HG02884 (cell line): ENCODE results near the gene POMGNT1.
"Not testable (repeated sequence)": the region's sequence is repeated elsewhere in the genome, so short reads cannot be mapped to it uniquely, and the experiment has no call there.

Experiments
- ATAC-seq: cut with Tn5 transposase; IDR thresholded peaks from one replicate; pipeline ENCODE4 v1.9.1; 2021; ENCODE audit warnings: mild to moderate bottlenecking, moderate library complexity; ENCODE audit not compliant: unreplicated experiment

Gene POMGNT1

DNA sequence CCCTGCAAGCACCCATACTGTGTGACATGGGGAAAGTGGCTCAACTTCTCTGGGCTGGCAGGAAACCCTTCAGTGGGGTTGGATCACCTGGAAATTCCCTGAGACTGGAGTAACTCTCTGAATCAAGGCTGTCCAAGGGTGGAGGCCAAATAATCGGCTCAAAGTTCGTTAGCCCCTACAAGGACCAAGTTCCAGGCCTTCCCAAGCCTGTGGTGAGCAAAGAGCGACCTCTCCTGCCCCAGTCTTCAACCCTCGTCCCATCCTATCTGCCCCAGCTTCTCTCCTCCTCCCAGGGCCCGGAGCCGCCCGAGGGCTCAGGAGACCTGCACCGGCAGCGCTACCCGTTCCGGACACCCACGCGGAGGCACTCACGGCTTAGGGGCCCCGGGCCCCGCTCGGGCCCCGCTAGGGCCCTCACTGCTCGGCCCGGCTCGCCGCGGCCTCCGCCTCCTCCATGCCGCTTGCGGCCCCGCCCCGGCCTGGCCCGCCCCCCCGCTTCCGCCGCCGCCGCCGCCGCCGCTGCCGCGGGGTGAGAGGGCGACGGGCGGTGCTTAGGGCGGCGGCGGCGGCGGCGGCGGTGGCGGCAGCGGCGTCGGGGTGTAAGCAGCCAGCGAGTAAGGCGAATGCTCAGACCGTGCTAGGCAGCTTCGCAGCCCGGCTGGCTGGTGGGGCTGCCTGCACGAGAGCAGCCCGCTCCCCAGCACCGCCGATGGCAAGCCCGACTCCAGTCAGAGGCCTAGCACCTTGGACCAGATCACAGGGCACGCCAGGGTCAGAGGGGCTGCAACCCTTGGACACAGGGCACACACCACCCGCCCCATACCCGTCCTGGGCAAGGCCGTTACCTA is at the start of gene POMGNT1:
Gene POMGNT1 (minus strand): TSS at position 471 of the 848 bp plus-strand sequence. CDS start 613 bp downstream, outside the sequence.
- ATAC-seq: peak; percentile 75

DNA sequence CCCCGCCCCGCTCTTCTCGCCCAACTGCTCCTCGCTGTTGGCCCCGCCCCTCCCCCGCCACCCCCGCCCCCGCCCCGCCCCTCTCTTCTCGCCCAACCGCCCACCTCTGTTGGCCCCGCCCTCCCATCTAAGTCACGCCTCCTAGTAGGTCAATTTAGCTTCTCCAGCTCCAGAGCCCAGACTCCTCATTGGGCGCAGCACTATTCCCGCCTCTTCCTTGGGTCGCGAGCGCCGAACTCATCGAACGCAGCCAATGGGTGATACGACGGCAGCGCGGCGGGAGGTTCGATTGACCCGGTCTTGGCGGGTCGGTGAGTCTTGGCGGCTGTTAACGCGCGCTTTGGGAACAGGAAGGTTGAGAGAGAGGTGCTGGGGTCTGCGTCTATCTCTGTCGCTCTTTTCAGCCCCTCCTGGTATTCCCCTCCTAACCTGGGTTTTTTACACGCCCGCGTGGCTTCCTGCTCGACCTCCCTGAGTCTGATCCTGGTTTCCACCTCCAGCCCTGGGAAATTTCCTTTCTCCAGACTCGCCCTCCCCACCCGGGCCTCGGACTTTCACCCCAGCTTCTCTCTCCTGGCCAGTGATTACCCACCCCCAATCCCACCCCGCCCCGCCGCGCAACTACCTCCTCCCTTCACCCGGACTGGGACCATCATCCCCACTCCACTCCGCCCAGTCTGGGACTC is 49.3 kb upstream of the POMGNT1 start, which contains the start of gene RAD54L:
Gene RAD54L (plus strand): TSS at position 328 of the 686 bp plus-strand sequence. CDS start 643 bp downstream, outside the sequence.
- peak; percentile 94 for ATAC-seq

DNA sequence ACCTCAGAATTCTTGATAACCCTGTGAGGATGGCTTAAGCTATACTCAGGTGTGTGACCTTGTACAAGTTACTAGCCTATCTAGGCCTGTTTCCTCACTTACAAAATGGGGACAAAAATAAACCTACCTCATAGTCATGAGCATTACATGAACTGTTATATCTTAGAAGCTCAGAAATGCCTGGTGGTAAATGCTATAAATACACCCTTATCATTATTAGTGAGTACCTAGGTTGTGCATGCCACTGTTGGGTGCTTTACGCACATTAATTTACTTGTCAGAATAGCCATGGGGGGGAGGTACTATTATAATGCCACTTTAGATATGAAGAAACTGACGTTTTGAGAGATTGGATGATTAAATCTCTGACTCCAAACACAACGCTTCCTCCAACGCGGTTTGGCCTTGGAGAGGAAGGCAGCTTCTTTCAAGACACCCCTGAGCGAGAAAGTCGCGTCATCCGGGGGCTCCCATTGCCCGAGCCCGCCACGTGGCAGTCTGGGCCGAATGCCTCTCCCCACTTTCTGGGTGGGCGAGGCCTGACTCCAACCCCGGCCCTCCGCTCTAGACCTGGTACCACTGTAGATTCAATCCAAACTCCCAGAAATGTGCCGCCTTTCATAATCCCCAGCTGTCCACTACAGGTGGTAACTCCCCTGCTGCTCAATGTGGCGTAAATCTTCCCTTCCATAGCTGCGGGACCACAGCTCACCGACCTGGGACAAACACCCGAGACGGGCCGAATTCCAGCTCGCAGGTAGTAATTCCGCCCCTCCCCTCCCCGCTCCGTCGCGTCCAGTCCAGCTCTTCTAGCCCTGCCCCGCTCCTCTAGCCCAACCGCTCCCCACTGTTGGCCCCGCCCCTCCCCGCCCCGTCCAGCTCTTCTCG is 48.6 kb upstream of the POMGNT1 start:
- peak; percentile 41 for ATAC-seq

DNA sequence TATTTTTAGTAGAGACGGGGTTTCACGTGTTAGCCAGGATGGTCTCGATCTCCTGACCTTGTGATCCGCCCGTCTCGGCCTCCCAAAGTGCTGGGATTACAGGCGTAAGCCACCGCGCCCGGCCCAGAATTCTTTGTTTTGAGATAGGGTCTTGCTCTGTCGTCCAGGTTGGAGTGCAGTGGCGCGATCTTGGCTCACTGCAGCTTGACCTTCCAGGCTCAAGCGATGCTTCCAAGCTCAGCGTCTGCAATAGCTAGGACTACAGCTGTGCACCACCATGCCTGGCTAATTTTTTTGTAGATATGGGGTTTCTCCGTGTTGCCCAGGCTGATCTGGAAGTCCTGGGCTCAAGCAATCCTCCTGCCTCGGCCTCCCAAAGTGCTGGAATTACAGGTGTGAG is 47.9 kb upstream of the POMGNT1 start:
- ATAC-seq: not testable (repeated sequence)

DNA sequence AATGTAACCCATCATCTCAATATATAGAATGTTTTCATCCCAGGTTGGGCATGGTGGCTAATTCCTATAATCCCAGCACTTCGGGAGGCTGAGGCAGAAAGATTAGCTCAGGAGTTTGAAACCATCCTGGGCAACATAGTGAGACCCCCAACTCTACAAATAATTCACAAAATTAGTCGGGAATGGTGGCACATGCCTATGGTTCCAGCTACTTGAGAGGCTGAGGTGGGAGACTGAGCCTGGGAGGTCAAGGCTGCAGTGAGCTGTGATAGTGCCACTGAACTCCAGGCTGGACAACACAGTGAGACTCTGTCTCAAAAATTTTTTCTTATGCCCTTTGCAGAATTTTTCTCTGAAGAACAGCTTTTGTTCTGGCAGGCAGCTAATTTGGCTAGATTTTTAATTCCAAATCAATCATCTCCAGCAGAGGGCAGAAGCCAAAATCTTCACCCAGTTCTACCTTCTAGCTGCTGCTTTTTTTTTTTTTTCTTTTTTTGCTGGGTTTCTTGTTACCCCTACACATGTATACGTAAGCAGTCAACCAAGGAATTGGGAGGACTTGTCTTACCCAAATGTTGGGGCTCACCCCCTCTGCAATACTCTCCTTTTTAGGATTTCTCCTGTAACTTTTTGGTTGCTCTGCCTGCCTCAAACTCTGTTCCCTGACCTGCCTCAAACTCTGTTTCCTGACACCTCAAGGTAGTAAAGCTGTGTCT is 46.6 kb upstream of the POMGNT1 start:
- ATAC-seq: no peak

DNA sequence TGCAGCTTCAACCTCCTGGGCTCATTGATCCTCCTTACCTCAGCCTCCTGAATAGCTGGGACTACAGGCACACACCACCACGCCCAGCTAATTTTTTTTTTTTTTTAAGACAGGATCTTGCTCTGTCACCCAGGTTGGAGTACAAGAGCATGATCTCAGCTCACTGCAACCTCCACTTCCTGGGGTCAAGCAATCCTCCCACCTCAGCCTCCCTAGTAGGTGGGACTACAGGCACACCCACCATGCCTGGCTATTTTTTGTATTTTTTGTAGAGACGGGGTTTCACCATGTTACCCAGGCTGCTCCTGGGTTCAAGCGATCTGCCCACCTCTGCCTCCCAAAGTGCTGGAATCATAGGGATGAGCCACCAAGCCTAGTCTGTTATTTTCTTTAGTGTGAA is 45.6 kb upstream of the POMGNT1 start:
- ATAC-seq: not testable (repeated sequence)

DNA sequence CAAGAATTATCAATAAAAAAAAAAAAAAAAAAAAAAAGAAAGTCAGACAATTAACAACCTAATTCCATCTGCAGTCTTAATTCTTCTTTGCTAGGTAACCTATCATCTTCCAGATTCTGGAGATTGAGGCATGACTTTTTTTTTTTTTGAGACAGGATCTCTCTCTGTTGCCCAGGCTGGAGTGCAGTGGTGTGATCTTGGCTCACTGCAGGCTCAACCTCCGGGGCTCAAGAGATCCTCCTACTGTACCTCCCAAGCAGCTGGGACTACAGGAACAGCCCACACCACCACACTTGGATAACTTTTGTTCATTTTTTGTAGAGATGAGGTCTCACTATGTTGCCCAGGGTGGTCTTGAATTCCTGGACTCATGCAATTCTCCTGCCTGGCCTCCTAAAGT is 44.7 kb upstream of the POMGNT1 start:
- no peak for ATAC-seq

DNA sequence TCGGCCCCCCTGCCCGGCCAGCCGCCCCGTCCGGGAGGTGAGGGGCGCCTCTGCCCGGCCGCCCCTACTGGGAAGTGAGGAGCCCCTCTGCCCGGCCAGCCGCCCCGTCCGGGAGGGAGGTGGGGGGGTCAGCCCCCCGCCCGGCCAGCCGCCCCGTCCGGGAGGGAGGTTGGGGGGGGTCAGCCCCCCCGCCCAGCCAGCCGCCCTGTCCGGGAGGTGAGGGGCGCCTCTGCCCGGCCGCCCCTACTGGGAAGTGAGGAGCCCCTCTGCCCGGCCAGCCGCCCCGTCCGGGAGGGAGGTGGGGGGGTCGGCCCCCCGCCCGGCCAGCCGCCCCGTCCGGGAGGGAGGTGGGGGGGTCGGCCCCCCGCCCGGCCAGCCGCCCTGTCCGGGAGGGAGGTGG is 43.5 kb upstream of the POMGNT1 start:
- ATAC-seq: not testable (repeated sequence)

DNA sequence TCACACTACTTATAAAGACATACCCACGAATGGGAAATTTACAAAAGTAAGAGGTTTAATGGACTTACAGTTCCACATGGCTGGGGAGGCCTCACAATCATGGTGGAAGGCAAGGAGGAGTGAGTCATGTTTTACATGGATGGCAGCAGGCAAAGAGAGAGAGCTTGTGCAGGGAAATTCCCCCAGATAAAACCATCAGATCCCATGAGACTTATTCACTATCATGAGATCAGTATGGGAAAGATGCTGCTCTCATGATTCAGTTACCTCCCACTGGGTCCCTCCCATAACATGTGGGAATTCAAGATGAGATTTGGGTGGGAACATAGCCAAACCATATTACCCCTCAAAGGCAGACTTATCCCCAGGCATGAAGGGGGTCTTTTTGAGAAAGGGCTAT is 40.6 kb upstream of the POMGNT1 start:
- ATAC-seq: not testable (repeated sequence)

DNA sequence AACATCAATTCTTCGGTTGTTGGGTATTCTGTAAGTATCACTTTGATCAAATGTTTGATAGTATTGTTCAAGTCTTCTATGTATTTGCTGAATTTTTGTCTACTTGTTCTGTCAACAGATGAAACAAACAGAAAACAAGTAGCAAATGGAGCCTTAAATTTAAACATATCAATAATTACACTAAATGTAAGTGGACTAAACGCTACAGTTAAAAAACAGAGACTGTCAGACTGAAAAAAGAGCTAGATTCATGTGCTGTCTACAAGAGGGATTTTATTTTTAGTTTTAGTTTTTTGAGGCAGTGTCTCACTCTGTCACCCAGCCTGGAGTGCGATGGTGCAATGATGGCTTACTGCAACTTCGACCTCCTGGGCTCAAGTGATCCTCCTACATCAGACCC is 38.6 kb upstream of the POMGNT1 start:
- no peak for ATAC-seq

DNA sequence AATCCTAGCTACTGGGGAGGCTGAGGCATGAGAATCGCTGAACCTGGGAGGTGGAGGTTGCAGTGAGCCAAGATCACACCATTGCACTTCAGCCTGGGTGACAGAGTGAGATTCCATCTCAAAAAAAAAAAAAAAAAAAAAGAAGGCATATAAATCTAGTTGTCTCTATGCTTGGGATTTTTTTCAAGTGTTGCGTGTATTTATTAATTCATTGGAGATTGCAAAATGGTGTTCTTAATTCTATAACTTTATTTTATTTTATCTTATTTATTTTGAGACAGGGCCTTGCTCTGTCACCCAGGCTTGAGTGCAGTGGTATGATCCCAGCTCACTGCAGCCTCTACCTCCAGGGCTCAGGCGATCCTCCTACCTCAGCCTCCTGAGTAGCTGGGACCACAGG is 33.0 kb upstream of the POMGNT1 start:
- not testable (repeated sequence) for ATAC-seq

DNA sequence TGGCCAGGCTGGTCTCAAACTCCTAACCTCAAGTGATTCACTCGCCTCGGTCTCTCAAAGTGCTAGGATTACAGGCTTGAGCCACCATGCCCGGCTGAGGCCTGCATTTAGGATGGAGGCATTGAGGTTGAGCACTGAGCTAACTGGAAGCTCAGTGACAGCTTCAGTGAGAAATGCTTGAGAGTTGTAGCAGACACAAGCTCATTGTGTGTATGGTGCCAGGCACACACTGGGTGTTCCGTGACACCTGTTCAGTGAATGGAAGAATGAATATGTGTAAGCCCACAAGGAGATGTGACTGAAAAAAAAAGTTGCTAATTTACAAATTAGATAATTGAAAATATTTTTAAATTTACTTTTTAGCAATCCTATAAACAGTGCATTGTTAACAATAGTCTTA is 26.7 kb upstream of the POMGNT1 start:
- ATAC-seq: no peak

DNA sequence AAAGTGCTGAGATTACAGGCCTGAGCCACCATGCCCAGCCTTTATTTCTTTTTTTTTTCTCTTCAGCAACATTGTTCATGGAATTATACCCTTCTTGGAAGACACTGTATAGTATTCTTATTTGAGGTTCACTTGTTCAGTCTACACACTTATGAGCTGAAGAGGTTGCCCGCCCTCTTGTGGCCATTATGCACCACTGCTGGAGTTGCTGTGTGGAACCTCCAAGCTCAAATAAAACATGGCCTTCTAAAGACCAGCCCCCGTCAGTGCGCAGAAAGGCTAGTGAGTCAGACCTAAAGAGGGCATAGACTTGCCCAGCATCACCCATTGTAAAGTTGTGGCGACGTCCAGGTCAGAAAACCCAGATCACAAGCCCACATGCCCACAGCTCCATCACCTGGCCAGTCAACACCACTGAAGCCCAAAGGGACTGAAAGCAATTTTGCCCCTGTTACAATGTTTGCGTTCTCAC is 25.3 kb upstream of the POMGNT1 start:
- peak; percentile 76 for ATAC-seq

DNA sequence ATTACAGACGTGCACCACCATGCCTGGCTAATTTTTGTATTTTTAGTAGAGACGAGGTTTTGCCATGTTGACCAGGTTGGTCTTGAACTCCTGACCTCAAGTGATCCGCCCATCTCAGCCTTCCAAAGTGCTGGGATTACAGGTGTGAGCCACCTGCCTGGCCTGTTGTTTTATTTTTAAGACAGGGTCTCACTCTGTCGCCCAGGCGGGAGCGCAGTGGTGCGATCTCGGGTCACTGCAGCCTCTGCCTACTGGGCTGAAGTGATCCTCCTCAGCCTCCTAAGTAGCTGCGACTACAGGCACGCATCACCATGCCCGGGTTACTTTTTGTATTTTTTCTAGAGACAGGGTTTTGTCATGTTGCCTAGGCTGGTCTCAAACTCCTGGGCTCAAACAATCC is 24.8 kb upstream of the POMGNT1 start:
- ATAC-seq: not testable (repeated sequence)

DNA sequence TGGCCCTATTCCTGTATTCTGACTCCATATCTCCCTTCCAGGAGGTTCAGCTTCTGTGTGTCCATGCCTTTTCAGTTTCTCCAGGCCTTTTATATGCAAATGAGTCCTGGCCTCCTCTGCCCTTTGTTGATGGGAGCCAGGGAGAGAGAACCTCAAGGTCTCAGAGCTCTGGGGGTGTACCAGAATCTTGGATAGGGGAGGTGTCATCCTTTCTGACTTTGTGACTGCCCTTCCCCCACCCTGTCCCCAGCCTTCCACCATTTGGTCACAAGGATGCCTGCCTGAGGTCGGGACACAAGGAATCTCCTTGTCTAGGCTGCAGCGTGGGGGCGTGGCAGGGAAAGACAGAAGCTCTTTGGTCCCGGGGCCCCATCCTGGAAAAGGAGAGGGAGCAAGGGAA is 23.5 kb upstream of the POMGNT1 start:
- no peak for ATAC-seq

DNA sequence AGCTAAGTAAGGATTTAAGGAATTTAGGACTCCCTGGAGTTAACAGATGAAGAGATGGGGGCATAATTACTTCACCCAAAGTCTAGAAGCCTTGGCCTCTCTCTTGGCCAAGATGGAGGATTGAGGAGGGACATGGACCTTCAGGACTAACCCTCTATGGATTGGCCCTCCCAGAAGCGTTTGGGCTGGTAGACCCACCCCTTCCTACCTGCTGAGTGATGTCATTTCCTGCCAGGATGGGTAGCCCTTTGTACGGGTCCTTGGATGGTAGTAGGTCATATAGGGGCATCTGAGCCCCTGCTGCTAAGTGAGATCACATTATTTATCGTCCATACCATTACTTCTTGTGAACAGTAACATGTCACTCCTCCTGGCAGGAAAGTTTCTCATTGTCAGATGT is 22.6 kb upstream of the POMGNT1 start:
- ATAC-seq: no peak

DNA sequence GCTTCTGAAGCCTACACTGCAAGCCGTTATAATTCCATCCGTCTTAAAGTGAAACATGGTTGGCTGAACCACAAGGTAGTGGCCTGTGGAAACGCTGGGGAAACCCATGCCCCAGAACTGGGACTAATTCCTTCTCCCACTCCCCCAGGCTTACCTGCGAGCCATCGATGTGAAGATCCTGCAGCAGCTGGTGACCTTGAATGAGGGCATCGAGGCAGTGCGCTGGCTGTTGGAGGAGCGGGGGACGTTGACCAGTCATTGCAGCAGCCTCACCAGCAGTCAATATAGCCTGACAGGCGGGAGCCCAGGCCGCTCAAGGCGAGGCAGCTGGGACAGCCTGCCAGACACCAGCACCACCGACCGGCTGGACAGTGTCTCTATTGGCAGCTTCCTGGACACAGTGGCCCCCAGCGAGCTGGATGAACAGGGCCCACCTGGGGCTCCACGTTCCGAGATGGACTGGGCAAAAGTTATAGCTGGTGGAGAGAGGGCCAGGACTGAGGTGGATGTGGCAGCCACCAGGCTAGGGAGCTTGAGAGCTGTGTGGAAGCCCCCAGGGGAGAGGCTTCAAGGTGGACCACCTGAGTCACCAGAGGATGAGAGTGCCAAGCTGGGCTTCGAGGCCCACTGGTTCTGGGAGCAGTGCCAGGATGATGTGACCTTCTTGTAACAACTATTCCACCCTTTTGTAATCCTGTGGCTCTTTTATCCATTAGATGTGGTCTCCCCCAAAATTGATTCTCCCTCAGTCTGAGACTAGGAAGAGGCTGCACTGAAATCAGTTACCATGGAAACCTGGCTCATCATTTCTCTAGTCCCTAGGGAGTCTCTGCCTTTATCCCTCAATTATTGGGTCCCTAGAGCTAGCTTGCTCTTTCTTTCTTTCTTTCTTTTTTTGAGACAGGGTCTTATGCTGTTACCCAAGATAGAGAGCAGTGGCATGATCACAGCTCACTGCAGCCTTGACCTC is 21.6 kb upstream of the POMGNT1 start:
- ATAC-seq: no peak

DNA sequence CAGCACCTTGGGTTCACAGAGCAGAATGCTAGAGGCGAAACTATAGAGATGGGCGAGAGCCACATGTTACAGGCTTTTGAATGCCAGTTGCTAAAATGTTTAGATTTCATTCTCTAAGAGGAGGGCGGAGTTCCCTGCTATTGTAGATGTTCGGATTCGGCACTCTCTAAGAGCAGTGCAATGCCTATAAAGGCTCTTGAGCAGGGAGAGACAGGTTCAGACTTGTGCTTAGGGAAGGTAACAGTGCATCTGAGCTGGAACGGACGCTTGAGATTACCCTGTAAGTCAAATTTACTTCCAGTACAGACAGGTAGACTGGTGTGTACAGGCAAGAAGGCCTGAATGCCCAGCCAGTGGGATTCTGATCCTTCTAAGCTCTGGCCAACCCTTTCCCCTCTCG is 20.2 kb upstream of the POMGNT1 start:
- no peak for ATAC-seq

DNA sequence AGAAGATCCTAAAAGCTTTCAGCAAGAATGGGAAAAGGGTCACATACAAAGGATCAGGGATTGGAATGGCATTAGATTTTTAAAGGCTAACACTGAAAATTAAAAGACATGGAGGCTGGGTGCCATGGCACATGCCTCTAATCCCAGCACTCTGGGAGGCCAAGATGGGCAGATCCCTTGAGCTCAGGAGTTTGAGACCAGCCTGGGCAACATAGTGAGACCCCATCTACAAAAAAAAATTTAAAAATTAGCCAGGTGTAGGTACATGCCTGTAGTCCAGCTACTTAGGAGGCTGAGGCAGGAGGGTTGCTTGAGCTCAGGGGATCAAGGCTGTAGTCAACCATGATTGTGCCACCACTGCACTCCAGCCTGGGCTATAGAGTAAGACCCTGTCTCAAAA is 17.3 kb upstream of the POMGNT1 start:
- ATAC-seq: no peak
